Measurements from ENCODE around the gene TRMT10C.

The TRMT10C gene

GRCh38 chr3:101561630-101562328 is at the start of gene TRMT10C:
Gene TRMT10C (plus strand): TSS chr3:101561868. CDS start chr3:101564782, 2,914 bp downstream.
- H3K9me3 Mint-ChIP-seq = no peaks in the 10 kb centered on the region
- H3K4me3 Mint-ChIP-seq = peak within 1 kb of the TSS; percentile 99
- H3K36me3 Mint-ChIP-seq (ENCODE audit: low read depth) = peaks cover 37% of the 10 kb centered on the region
- peak; percentile 91 for DNase-seq (ENCODE audit: low spot score)
- H3K27me3 Mint-ChIP-seq (ENCODE audit: low read depth) = peaks cover under 1% of the 10 kb centered on the region
- peaks cover 18% of the 10 kb centered on the region for H3K4me1 Mint-ChIP-seq (ENCODE audit: low read depth)
- H3K27ac Mint-ChIP-seq = peak within 1 kb of the TSS; percentile 98

- H3K36me3 Mint-ChIP-seq (ENCODE audit: low read depth) = peaks cover 25% of the 10 kb centered on the region
- no peak for DNase-seq (ENCODE audit: low spot score)
- peak overlapping the region; percentile 100 for H3K4me3 Mint-ChIP-seq
- peaks cover 27% of the 10 kb centered on the region for H3K4me1 Mint-ChIP-seq (ENCODE audit: low read depth)
- H3K27me3 Mint-ChIP-seq (ENCODE audit: low read depth) = no peaks in the 10 kb centered on the region
- no peaks in the 10 kb centered on the region for H3K9me3 Mint-ChIP-seq
- peak overlapping the region; percentile 99 for H3K27ac Mint-ChIP-seq
Measured at GRCh38 chr3:101512396-101512645, 49.3 kb upstream of the TRMT10C start.

GRCh38 chr3:101512646-101513418 is 48.8 kb upstream of the TRMT10C start, which contains the start of gene SENP7:
Gene SENP7 (minus strand): TSS chr3:101513212. CDS start chr3:101513130, 82 bp downstream.
- peak; percentile 77 for DNase-seq (ENCODE audit: low spot score)

GRCh38 chr3:101513419-101513986 is 48.2 kb upstream of the TRMT10C start:
- H3K27me3 Mint-ChIP-seq (ENCODE audit: low read depth) = no peaks in the 10 kb centered on the region
- peak overlapping the region; percentile 99 for H3K27ac Mint-ChIP-seq
- H3K36me3 Mint-ChIP-seq (ENCODE audit: low read depth) = peaks cover 19% of the 10 kb centered on the region
- no peaks in the 10 kb centered on the region for H3K9me3 Mint-ChIP-seq
- H3K4me3 Mint-ChIP-seq = peak overlapping the region; percentile 100
- H3K4me1 Mint-ChIP-seq (ENCODE audit: low read depth) = peaks cover 34% of the 10 kb centered on the region
- DNase-seq (ENCODE audit: low spot score) = no peak

More at GRCh38 chr3:101512646-101513418, 48.8 kb upstream of the TRMT10C start, which contains the start of gene SENP7:
- H3K27me3 Mint-ChIP-seq (ENCODE audit: low read depth) = no peaks in the 10 kb centered on the region
- no peaks in the 10 kb centered on the region for H3K9me3 Mint-ChIP-seq
- peaks cover 22% of the 10 kb centered on the region for H3K36me3 Mint-ChIP-seq (ENCODE audit: low read depth)
- peak within 1 kb of the TSS; percentile 100 for H3K4me3 Mint-ChIP-seq
- H3K27ac Mint-ChIP-seq = peak within 1 kb of the TSS; percentile 99
- H3K4me1 Mint-ChIP-seq (ENCODE audit: low read depth) = peaks cover 27% of the 10 kb centered on the region

- Mint-ChIP-seq H3K4me1 (ENCODE audit: low read depth) (peaks cover 40% of the 10 kb centered on the region), H3K36me3 (ENCODE audit: low read depth) (peaks cover 7% of the 10 kb centered on the region), H3K27me3 (ENCODE audit: low read depth) (no peaks in the 10 kb centered on the region), H3K9me3 (no peaks in the 10 kb centered on the region), H3K27ac (peak overlapping the region; percentile 85), H3K4me3 (peak overlapping the region; percentile 54)
- peak; percentile 71 for DNase-seq (ENCODE audit: low spot score)
Measured at GRCh38 chr3:101518421-101518871, 43.2 kb upstream of the TRMT10C start.

- Mint-ChIP-seq H3K27ac (peak overlapping the region; percentile 67), H3K9me3 (peaks cover under 1% of the 10 kb centered on the region), H3K4me3 (peak overlapping the region; percentile 49), H3K36me3 (ENCODE audit: low read depth) (peaks cover 7% of the 10 kb centered on the region), H3K4me1 (ENCODE audit: low read depth) (peaks cover 40% of the 10 kb centered on the region), H3K27me3 (ENCODE audit: low read depth) (no peaks in the 10 kb centered on the region)
- DNase-seq (ENCODE audit: low spot score) = no peak
Measured at GRCh38 chr3:101519685-101520365, 41.8 kb upstream of the TRMT10C start.

GRCh38 chr3:101521211-101521701 is 40.4 kb upstream of the TRMT10C start:
- Mint-ChIP-seq H3K4me1 (ENCODE audit: low read depth) (peaks cover 37% of the 10 kb centered on the region), H3K36me3 (ENCODE audit: low read depth) (peaks cover 7% of the 10 kb centered on the region), H3K9me3 (peaks cover 7% of the 10 kb centered on the region), H3K27me3 (ENCODE audit: low read depth) (no peaks in the 10 kb centered on the region), H3K4me3 (peak overlapping the region; percentile 62), H3K27ac (peak overlapping the region; percentile 80)
- DNase-seq (ENCODE audit: low spot score) = no peak

GRCh38 chr3:101527441-101527840 is 34.2 kb upstream of the TRMT10C start:
- Mint-ChIP-seq H3K27ac (no peak overlapping the region), H3K4me1 (ENCODE audit: low read depth) (peaks cover 31% of the 10 kb centered on the region)

GRCh38 chr3:101527906-101528305 is 33.8 kb upstream of the TRMT10C start:
- H3K27me3 Mint-ChIP-seq (ENCODE audit: low read depth) = no peaks in the 10 kb centered on the region
- H3K4me3 Mint-ChIP-seq = no peak overlapping the region
- DNase-seq (ENCODE audit: low spot score) = no peak
- peaks cover 29% of the 10 kb centered on the region for H3K4me1 Mint-ChIP-seq (ENCODE audit: low read depth)
- H3K9me3 Mint-ChIP-seq = peaks cover 18% of the 10 kb centered on the region
- H3K27ac Mint-ChIP-seq = no peak overlapping the region
- H3K36me3 Mint-ChIP-seq (ENCODE audit: low read depth) = peaks cover 8% of the 10 kb centered on the region

More at GRCh38 chr3:101527441-101527840, 34.2 kb upstream of the TRMT10C start:
- peaks cover 18% of the 10 kb centered on the region for H3K9me3 Mint-ChIP-seq
- no peak for DNase-seq (ENCODE audit: low spot score)
- no peak overlapping the region for H3K4me3 Mint-ChIP-seq
- H3K27me3 Mint-ChIP-seq (ENCODE audit: low read depth) = no peaks in the 10 kb centered on the region
- H3K36me3 Mint-ChIP-seq (ENCODE audit: low read depth) = peaks cover 11% of the 10 kb centered on the region

- H3K4me1 Mint-ChIP-seq (ENCODE audit: low read depth) = peaks cover 28% of the 10 kb centered on the region
- DNase-seq (ENCODE audit: low spot score) = no peak
- H3K4me3 Mint-ChIP-seq = peak overlapping the region; percentile 46
- H3K9me3 Mint-ChIP-seq = peaks cover 15% of the 10 kb centered on the region
- H3K36me3 Mint-ChIP-seq (ENCODE audit: low read depth) = peaks cover 7% of the 10 kb centered on the region
- no peaks in the 10 kb centered on the region for H3K27me3 Mint-ChIP-seq (ENCODE audit: low read depth)
- peak overlapping the region; percentile 52 for H3K27ac Mint-ChIP-seq
Measured at GRCh38 chr3:101529816-101530685, 31.6 kb upstream of the TRMT10C start.

GRCh38 chr3:101530686-101531047 is 31.0 kb upstream of the TRMT10C start:
- H3K27me3 Mint-ChIP-seq (ENCODE audit: low read depth) = no peaks in the 10 kb centered on the region
- no peak for DNase-seq (ENCODE audit: low spot score)
- H3K4me3 Mint-ChIP-seq = peak overlapping the region; percentile 46
- H3K4me1 Mint-ChIP-seq (ENCODE audit: low read depth) = peaks cover 28% of the 10 kb centered on the region
- peak overlapping the region; percentile 52 for H3K27ac Mint-ChIP-seq
- peaks cover 7% of the 10 kb centered on the region for H3K36me3 Mint-ChIP-seq (ENCODE audit: low read depth)
- peaks cover 12% of the 10 kb centered on the region for H3K9me3 Mint-ChIP-seq

- Mint-ChIP-seq H3K9me3 (peaks cover 12% of the 10 kb centered on the region), H3K27ac (peak overlapping the region; percentile 54), H3K4me1 (ENCODE audit: low read depth) (peaks cover 28% of the 10 kb centered on the region), H3K4me3 (peak overlapping the region; percentile 46), H3K27me3 (ENCODE audit: low read depth) (no peaks in the 10 kb centered on the region), H3K36me3 (ENCODE audit: low read depth) (peaks cover 7% of the 10 kb centered on the region)
- no peak for DNase-seq (ENCODE audit: low spot score)
Measured at GRCh38 chr3:101531473-101532086, 30.1 kb upstream of the TRMT10C start.
